Thyroid gland (tissue), 4 donors: ENCODE measurements around the gene DIP2A.

Experiments used
- CTCF ChIP-seq, 6 experiments: fragments of 200-600 bp in 3 of 6; fragments of 450-650 bp in 3 of 6; sonication (generic) in 3 of 6; IDR thresholded peaks; one replicate each; pipeline ENCODE4 v1.5.1; 2016 to 2019; ENCODE audit warnings: antibody characterized with exemption in 6 of 6, mild to moderate bottlenecking in 2 of 6, inconsistent platforms in 1 of 6, moderate library complexity in 1 of 6
- POLR2A ChIP-seq, 2 donors: fragments of 450-650 bp; IDR thresholded peaks; one replicate each; pipeline ENCODE4 v1.6.1; 2017; ENCODE audit warnings: antibody characterized with exemption in 2 of 2, mild to moderate bottlenecking in 2 of 2, moderate library complexity in 1 of 2

- no peak for TF ChIP-seq CTCF (IDR thresholded peaks at IDR 0.05)
- TF ChIP-seq POLR2A (IDR thresholded peaks at IDR 0.05): no peak
Observed at GRCh38 chr21:46441331-46441730, 17.4 kb upstream of the DIP2A start.
